HepG2 (cell line): ENCODE results near the gene SELENOS. TPM values are rescaled to one million over a fixed set of nuclear protein-coding genes. Genes with fewer than 3 reads are reported as not detected.

ENCODE experiments used
- ADNP ChIP-seq: sonication (generic); formaldehyde crosslinking; IDR thresholded peaks from 2 replicates; pipeline ENCODE4 v1.4.0; 2020; ENCODE audit warnings: missing genetic modification reagents
- CEBPG ChIP-seq: IDR thresholded peaks from 2 replicates; pipeline ENCODE4 v1.6.1; 2016
- DPF2 ChIP-seq: sonication (generic); formaldehyde crosslinking; IDR thresholded peaks from 2 replicates; pipeline ENCODE4 v1.4.0; 2020; ENCODE audit warnings: mild to moderate bottlenecking, low read depth, missing genetic modification reagents, borderline replicate concordance
- IRX3 ChIP-seq: sonication (generic); formaldehyde crosslinking; IDR thresholded peaks from 2 replicates; pipeline ENCODE4 v1.8.1; 2023; ENCODE audit warnings: mild to moderate bottlenecking, low read depth, missing genetic modification reagents, borderline replicate concordance
- KLF13 ChIP-seq: sonication (generic); formaldehyde crosslinking; IDR thresholded peaks from 2 replicates; pipeline ENCODE4 v1.4.0; 2020; ENCODE audit warnings: mild to moderate bottlenecking, missing genetic modification reagents
- MLX ChIP-seq: IDR thresholded peaks from 2 replicates; pipeline ENCODE4 v1.6.1; 2016
- MYC ChIP-seq: sonication (generic); formaldehyde crosslinking; IDR thresholded peaks from 2 replicates; pipeline ENCODE4 v1.9.0; 2021; ENCODE audit warnings: missing genetic modification reagents, borderline replicate concordance
- NBN ChIP-seq: fragments of 450-650 bp; conservative IDR thresholded peaks from 2 replicates; pipeline ENCODE4 v1.6.1; 2017
- NR0B2 ChIP-seq: sonication (generic); formaldehyde crosslinking; IDR thresholded peaks from 2 replicates; pipeline ENCODE4 v1.4.0; 2020; ENCODE audit warnings: mild to moderate bottlenecking, missing genetic modification reagents
- PHF20 ChIP-seq: sonication (generic); formaldehyde crosslinking; IDR thresholded peaks from 2 replicates; pipeline ENCODE4 v1.5.0; 2020; ENCODE audit warnings: mild to moderate bottlenecking, missing genetic modification reagents
- PPARG ChIP-seq: conservative IDR thresholded peaks from 2 replicates; pipeline ENCODE4 v1.6.1; 2016; ENCODE audit warnings: missing biosample characterization, missing genetic modification reagents
- RFX1 ChIP-seq: fragments of 450-650 bp; IDR thresholded peaks from 2 replicates; pipeline ENCODE4 v1.6.1; 2017
- SETDB1 ChIP-seq: sonication (generic); formaldehyde crosslinking; IDR thresholded peaks from 2 replicates; pipeline ENCODE4 v1.5.1; 2020; ENCODE audit warnings: missing genetic modification reagents, mild to moderate bottlenecking, borderline replicate concordance
- SNAPC2 ChIP-seq: sonication (generic); formaldehyde crosslinking; IDR thresholded peaks from 2 replicates; pipeline ENCODE4 v1.8.1; 2022; ENCODE audit warnings: mild to moderate bottlenecking, missing genetic modification reagents
- SNRNP70 ChIP-seq: fragments of 200-400 bp; formaldehyde crosslinking; IDR thresholded peaks from 2 replicates; pipeline ENCODE4 v1.6.1; 2017; ENCODE audit warnings: mild to moderate bottlenecking, low read depth, low read length, moderate library complexity
- SP140L ChIP-seq: sonication (generic); formaldehyde crosslinking; IDR thresholded peaks from 2 replicates; pipeline ENCODE4 v1.4.0; 2020; ENCODE audit warnings: missing genetic modification reagents, borderline replicate concordance
- TCF7L2 ChIP-seq: IDR thresholded peaks from 2 replicates; pipeline ENCODE4 v1.6.1; 2011; ENCODE audit warnings: mild to moderate bottlenecking, low read depth, low read length, moderate library complexity
- ZNF251 ChIP-seq: sonication (generic); formaldehyde crosslinking; IDR thresholded peaks from 2 replicates; pipeline ENCODE4 v1.9.0; 2021; ENCODE audit warnings: mild to moderate bottlenecking, missing genetic modification reagents
- ZNF263 ChIP-seq: sonication (generic); formaldehyde crosslinking; IDR thresholded peaks from 2 replicates; pipeline ENCODE4 v1.4.0; 2020; ENCODE audit warnings: missing genetic modification reagents
- ZNF296 ChIP-seq: sonication (generic); formaldehyde crosslinking; conservative IDR thresholded peaks from 2 replicates; pipeline ENCODE4 v1.5.0; 2020; ENCODE audit warnings: mild to moderate bottlenecking, missing genetic modification reagents
- ZNF468 ChIP-seq: sonication (generic); formaldehyde crosslinking; IDR thresholded peaks from 2 replicates; pipeline ENCODE4 v1.8.0; 2022; ENCODE audit warnings: mild to moderate bottlenecking, moderate library complexity, missing genetic modification reagents
- ZNF547 ChIP-seq: sonication (generic); formaldehyde crosslinking; IDR thresholded peaks from 2 replicates; pipeline ENCODE4 v1.5.1; 2020; ENCODE audit warnings: mild to moderate bottlenecking, missing genetic modification reagents
- ZNF670 ChIP-seq: sonication (generic); formaldehyde crosslinking; IDR thresholded peaks from 2 replicates; pipeline ENCODE4 v1.8.0; 2022; ENCODE audit warnings: mild to moderate bottlenecking, missing genetic modification reagents, borderline replicate concordance
- ZSCAN25 ChIP-seq: sonication (generic); formaldehyde crosslinking; IDR thresholded peaks from 2 replicates; pipeline ENCODE4 v1.8.0; 2022; ENCODE audit warnings: mild to moderate bottlenecking, missing genetic modification reagents
- ZSCAN29 ChIP-seq: sonication (generic); formaldehyde crosslinking; conservative IDR thresholded peaks from 2 replicates; pipeline ENCODE4 v1.4.0; 2020; ENCODE audit warnings: mild to moderate bottlenecking, missing genetic modification reagents
- polyA plus RNA-seq, 8 experiments: library from polyadenylated mRNA; depleted of rRNA in 3 of 8; stranded (reverse) in 7 of 8; unstranded in 1 of 8; fragments of >200 nt; fragmentation: Illumina TruSeq in 4 of 8; extraction: Trizol in 4 of 8; gene quantifications; 2 replicates each; pipeline versions ENCODE4 v1.2.1 to v1.2.3, GENCODE V29; 2011 to 2016; ENCODE audit warnings: low read depth in 4 of 8, missing spikeins in 1 of 8, mixed read lengths in 1 of 8; ENCODE audit not compliant: insufficient read depth in 1 of 8
- total RNA-seq, 5 experiments: library from RNA; depleted of rRNA; stranded (reverse); fragments of >200 nt; fragmentation: Illumina TruSeq; extraction: Trizol; gene quantifications; 2 replicates each; pipeline ENCODE4 v1.2.3, GENCODE V29; 2016; ENCODE audit warnings: low read depth in 1 of 5
- TF ChIP-seq, protein P1 (sequence below): sonication (generic); formaldehyde crosslinking; IDR thresholded peaks from 2 replicates; pipeline ENCODE4 v1.4.0; 2020; ENCODE audit warnings: missing genetic modification reagents
- TF ChIP-seq, protein P2 (sequence below): sonication (generic); formaldehyde crosslinking; IDR thresholded peaks from 2 replicates; pipeline ENCODE4 v1.4.0; 2020; ENCODE audit warnings: mild to moderate bottlenecking, missing genetic modification reagents

SELENOS gene
- total and polyA plus RNA-seq, 2 of the 13 experiments (the other 11 are each of a cell fraction or from before 2014, with no cell fraction given): 63.0 to 66.1 TPM

- peak; percentile 90 for TF ChIP-seq PHF20 (CRISPR knock-in tag)
- TF ChIP-seq, protein P1, sequence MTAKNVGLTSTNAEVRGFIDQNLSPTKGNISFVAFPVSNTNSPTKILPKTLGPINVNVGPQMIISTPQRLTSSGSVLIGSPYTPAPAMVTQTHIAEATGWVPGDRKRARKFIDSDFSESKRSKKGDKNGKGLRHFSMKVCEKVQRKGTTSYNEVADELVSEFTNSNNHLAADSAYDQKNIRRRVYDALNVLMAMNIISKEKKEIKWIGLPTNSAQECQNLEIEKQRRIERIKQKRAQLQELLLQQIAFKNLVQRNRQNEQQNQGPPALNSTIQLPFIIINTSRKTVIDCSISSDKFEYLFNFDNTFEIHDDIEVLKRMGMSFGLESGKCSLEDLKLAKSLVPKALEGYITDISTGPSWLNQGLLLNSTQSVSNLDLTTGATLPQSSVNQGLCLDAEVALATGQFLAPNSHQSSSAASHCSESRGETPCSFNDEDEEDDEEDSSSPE (CRISPR knock-in tag): peak; percentile 95
- TF ChIP-seq MYC (CRISPR knock-in tag): peak; percentile 97
- TF ChIP-seq IRX3 (CRISPR knock-in tag): no peak
- no peak for TF ChIP-seq ZSCAN25 (CRISPR knock-in tag)
- no peak for TF ChIP-seq ADNP (CRISPR knock-in tag)
- peak; percentile 76 for TF ChIP-seq NR0B2 (CRISPR knock-in tag)
- no peak; the same call in 1 of the 2 replicates for TF ChIP-seq SP140L
- TF ChIP-seq ZNF547: no peak
- TF ChIP-seq SETDB1 (CRISPR knock-in tag): no peak
- TF ChIP-seq ZNF468 (CRISPR knock-in tag): no peak
- no peak for TF ChIP-seq SNRNP70
- 0 out of 2 replicates have a peak, but pooled peaks have one; percentile 56 for TF ChIP-seq ZNF251 (CRISPR knock-in tag)
- TF ChIP-seq KLF13 (CRISPR knock-in tag): no peak
- TF ChIP-seq RFX1: no peak
- TF ChIP-seq NBN: no peak
- TF ChIP-seq SNAPC2 (CRISPR knock-in tag): no peak; the same call in 1 of the 2 replicates
- TF ChIP-seq TCF7L2: no peak
- TF ChIP-seq MLX (CRISPR knock-in tag): peak; percentile 54
- peak; percentile 50; the same call in 1 of the 2 replicates for TF ChIP-seq CEBPG (CRISPR knock-in tag)
- TF ChIP-seq ZNF670 (CRISPR knock-in tag): peak; percentile 42; the same call in 1 of the 2 replicates
- TF ChIP-seq ZNF263: peak; percentile 34; the same call in 1 of the 2 replicates
- no peak; the same call in 1 of the 2 replicates for TF ChIP-seq PPARG (CRISPR knock-in tag)
- TF ChIP-seq, protein P2, sequence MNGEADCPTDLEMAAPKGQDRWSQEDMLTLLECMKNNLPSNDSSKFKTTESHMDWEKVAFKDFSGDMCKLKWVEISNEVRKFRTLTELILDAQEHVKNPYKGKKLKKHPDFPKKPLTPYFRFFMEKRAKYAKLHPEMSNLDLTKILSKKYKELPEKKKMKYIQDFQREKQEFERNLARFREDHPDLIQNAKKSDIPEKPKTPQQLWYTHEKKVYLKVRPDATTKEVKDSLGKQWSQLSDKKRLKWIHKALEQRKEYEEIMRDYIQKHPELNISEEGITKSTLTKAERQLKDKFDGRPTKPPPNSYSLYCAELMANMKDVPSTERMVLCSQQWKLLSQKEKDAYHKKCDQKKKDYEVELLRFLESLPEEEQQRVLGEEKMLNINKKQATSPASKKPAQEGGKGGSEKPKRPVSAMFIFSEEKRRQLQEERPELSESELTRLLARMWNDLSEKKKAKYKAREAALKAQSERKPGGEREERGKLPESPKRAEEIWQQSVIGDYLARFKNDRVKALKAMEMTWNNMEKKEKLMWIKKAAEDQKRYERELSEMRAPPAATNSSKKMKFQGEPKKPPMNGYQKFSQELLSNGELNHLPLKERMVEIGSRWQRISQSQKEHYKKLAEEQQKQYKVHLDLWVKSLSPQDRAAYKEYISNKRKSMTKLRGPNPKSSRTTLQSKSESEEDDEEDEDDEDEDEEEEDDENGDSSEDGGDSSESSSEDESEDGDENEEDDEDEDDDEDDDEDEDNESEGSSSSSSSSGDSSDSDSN: peak; percentile 90
- peak; percentile 50; the same call in 1 of the 2 replicates for TF ChIP-seq DPF2 (CRISPR knock-in tag)
- 0 out of 2 replicates have a peak, but pooled peaks have one; percentile 4 for TF ChIP-seq ZNF296 (CRISPR knock-in tag)
- peak; percentile 89 for TF ChIP-seq ZSCAN29
These were observed 17.7 kb upstream of the SELENOS start, which contains the start of gene SNRPA1 (continued) for GRCh38 chr15:101294731-101295606.
